SK-N-SH treated with all-trans-retinoic acid at 6 μM for 48 hours (cell line): Measurements from ENCODE around the gene CFDP1.
A peak's percentile ranks its signal among the peaks of the same experiment; 100 is the strongest.

ENCODE experiments used
- ATAC-seq: fragments of 200-7000 bp; cut with Tn5 transposase; 3 replicates; pipeline ENCODE4 v1.9.1; 2020; ENCODE audit warnings: mild to moderate bottlenecking, moderate library complexity
- ARNTL ChIP-seq: fragments of 450-650 bp; formaldehyde crosslinking; IDR thresholded peaks from 2 replicates; pipeline ENCODE4 v1.5.0; 2020; ENCODE audit warnings: low read depth, mild to moderate bottlenecking, moderate library complexity, borderline replicate concordance
- BACH2 ChIP-seq: fragments of 250-450 bp; sonication (Bioruptor Pico); IDR thresholded peaks from 2 replicates; pipeline ENCODE4 v1.9.0; 2021; ENCODE audit warnings: mild to moderate bottlenecking, borderline replicate concordance
- CSDC2 ChIP-seq: fragments of 250-450 bp; sonication (Bioruptor Pico); IDR thresholded peaks from 2 replicates; pipeline ENCODE4 v1.5.0; 2020; ENCODE audit warnings: mild to moderate bottlenecking, moderate library complexity
- GLIS3 ChIP-seq: fragments of 250-450 bp; sonication (Bioruptor Pico); IDR thresholded peaks from 2 replicates; pipeline ENCODE4 v1.5.0; 2020; ENCODE audit warnings: mild to moderate bottlenecking, moderate library complexity
- ISL1 ChIP-seq: fragments of 250-450 bp; sonication (Bioruptor Pico); IDR thresholded peaks from 2 replicates; pipeline ENCODE4 v2.1.2; 2022; ENCODE audit warnings: mild to moderate bottlenecking, moderate library complexity
- OSR1 ChIP-seq: fragments of 250-450 bp; sonication (Bioruptor Pico); IDR thresholded peaks from 2 replicates; pipeline ENCODE4 v1.8.0; 2022; ENCODE audit warnings: moderate library complexity, mild to moderate bottlenecking, inconsistent platforms
- RARB ChIP-seq: fragments of 250-450 bp; sonication (Bioruptor Pico); IDR thresholded peaks from 2 replicates; pipeline ENCODE4 v1.8.0; 2021; ENCODE audit warnings: mild to moderate bottlenecking, moderate library complexity
- SNAI2 ChIP-seq: fragments of 250-450 bp; sonication (Bioruptor Pico); IDR thresholded peaks from 2 replicates; pipeline ENCODE4 v1.5.0; 2020; ENCODE audit warnings: mild to moderate bottlenecking, moderate library complexity
- TCF4 ChIP-seq: fragments of 250-450 bp; sonication (Bioruptor Pico); IDR thresholded peaks from 2 replicates; pipeline ENCODE4 v1.8.0; 2021; ENCODE audit warnings: mild to moderate bottlenecking, moderate library complexity, borderline replicate concordance
- ZC3H10 ChIP-seq: fragments of 250-450 bp; sonication (Bioruptor Pico); IDR thresholded peaks from 2 replicates; pipeline ENCODE4 v1.5.1; 2021; ENCODE audit warnings: mild to moderate bottlenecking, moderate library complexity
- ZFP3 ChIP-seq: fragments of 250-450 bp; sonication (Bioruptor Pico); IDR thresholded peaks from 2 replicates; pipeline ENCODE4 v1.5.0; 2020; ENCODE audit warnings: mild to moderate bottlenecking, moderate library complexity
- ZFP30 ChIP-seq: fragments of 450-650 bp; formaldehyde crosslinking; IDR thresholded peaks from 2 replicates; pipeline ENCODE4 v1.5.0; 2022; ENCODE audit warnings: mild to moderate bottlenecking, moderate library complexity
- ZNF565 ChIP-seq: fragments of 450-650 bp; formaldehyde crosslinking; conservative IDR thresholded peaks from 2 replicates; pipeline ENCODE4 v1.5.0; 2020; ENCODE audit warnings: low read depth, mild to moderate bottlenecking, moderate library complexity
- ZNF70 ChIP-seq: fragments of 450-650 bp; formaldehyde crosslinking; IDR thresholded peaks from 2 replicates; pipeline ENCODE4 v1.5.0; 2020; ENCODE audit warnings: mild to moderate bottlenecking, moderate library complexity
- ZNF8 ChIP-seq: fragments of 450-650 bp; formaldehyde crosslinking; IDR thresholded peaks from 2 replicates; pipeline ENCODE4 v1.5.0; 2020; ENCODE audit warnings: mild to moderate bottlenecking, moderate library complexity
- TF ChIP-seq, protein P1 (sequence below): fragments of 250-450 bp; sonication (Bioruptor Pico); IDR thresholded peaks from 2 replicates; pipeline ENCODE4 v1.5.1; 2020; ENCODE audit warnings: low read depth, mild to moderate bottlenecking, moderate library complexity
- TF ChIP-seq, protein P2 (sequence below): fragments of 250-450 bp; sonication (Bioruptor Pico); IDR thresholded peaks from 2 replicates; pipeline ENCODE4 v1.8.0; 2021; ENCODE audit warnings: low read depth, mild to moderate bottlenecking, moderate library complexity, borderline replicate concordance
- TF ChIP-seq, protein P3 (sequence below): fragments of 250-450 bp; sonication (Bioruptor Pico); IDR thresholded peaks from 2 replicates; pipeline ENCODE4 v1.5.0; 2020; ENCODE audit warnings: mild to moderate bottlenecking, moderate library complexity
- TF ChIP-seq, protein P4 (sequence below): fragments of 250-450 bp; sonication (Bioruptor Pico); IDR thresholded peaks from 2 replicates; pipeline ENCODE4 v1.8.0; 2020; ENCODE audit warnings: mild to moderate bottlenecking, moderate library complexity, borderline replicate concordance

The CFDP1 gene

DNA sequence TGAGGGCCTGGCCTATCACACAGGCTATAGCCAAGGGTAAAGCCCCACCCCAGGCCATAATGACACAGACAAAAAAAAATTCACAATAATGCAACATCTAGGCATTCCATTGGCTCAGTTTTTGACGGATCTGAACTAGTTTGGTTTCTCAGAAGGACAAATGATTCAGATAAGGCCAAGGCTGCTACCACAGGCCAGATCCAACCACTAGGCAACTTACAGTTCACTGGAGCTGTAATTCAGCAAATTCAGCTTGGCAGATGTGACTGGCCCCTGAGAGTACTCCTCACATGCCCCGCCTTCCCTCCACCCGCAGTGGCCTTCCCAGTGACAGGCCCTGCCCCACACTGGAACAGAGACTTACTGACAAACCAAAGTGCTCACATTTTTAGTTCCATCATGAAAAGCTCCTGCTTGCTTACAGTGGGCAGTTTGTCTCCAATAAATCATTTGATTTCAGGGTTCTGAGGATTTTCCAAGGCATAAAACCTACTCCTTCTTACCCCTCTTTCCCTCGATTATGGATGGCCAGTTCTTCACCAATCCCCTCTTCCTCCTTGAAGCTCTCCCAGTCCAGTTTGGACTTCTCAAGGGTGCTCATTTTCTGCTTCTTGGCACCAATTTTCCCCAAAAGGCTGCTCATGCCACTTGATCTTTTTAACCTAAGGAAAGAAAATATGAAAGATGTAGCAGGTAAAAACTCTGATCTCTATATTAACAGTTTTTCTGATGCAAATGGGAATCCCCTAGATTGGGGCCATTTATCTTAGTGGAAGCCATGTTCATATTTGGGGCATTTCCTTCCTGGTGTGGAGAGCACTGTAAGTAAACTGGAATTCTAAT lies 128.6 kb downstream of the CFDP1 start:
- TF ChIP-seq, protein P1, sequence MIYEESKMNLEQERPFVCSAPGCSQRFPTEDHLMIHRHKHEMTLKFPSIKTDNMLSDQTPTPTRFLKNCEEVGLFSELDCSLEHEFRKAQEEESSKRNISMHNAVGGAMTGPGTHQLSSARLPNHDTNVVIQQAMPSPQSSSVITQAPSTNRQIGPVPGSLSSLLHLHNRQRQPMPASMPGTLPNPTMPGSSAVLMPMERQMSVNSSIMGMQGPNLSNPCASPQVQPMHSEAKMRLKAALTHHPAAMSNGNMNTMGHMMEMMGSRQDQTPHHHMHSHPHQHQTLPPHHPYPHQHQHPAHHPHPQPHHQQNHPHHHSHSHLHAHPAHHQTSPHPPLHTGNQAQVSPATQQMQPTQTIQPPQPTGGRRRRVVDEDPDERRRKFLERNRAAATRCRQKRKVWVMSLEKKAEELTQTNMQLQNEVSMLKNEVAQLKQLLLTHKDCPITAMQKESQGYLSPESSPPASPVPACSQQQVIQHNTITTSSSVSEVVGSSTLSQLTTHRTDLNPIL (CRISPR knock-in tag), result no peak
- TF ChIP-seq ZNF70 (CRISPR knock-in tag) (no peak), BACH2 (CRISPR knock-in tag) (no peak)
- TF ChIP-seq, protein P2, sequence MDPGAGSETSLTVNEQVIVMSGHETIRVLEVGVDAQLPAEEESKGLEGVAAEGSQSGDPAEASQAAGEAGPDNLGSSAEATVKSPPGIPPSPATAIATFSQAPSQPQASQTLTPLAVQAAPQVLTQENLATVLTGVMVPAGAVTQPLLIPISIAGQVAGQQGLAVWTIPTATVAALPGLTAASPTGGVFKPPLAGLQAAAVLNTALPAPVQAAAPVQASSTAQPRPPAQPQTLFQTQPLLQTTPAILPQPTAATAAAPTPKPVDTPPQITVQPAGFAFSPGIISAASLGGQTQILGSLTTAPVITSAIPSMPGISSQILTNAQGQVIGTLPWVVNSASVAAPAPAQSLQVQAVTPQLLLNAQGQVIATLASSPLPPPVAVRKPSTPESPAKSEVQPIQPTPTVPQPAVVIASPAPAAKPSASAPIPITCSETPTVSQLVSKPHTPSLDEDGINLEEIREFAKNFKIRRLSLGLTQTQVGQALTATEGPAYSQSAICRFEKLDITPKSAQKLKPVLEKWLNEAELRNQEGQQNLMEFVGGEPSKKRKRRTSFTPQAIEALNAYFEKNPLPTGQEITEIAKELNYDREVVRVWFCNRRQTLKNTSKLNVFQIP (CRISPR knock-in tag), result no peak
- ATAC-seq, result peak; percentile 47

DNA sequence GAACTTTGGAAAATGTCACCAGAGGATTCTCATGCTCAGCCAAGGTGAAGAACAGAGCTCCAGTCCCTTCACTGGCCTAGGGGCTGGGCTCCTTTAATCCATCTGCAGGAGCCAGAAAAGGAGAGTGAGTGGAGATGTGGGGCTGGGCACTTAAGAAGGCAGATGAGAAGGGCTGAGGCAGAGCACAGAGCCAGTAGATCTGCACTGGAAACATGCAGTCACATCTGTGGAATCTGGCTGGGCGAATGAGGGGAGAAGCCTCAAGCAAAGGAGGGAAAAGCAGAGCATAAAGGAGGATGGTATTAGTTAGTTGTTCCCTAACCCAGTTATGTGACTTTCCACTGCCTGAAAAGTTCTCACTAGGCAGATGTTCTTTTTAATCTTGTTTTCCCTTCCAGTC lies 131.5 kb downstream of the CFDP1 start:
- ATAC-seq, result no peak
- TF ChIP-seq ZFP3 (CRISPR knock-in tag) (no peak), CSDC2 (CRISPR knock-in tag) (no peak), SNAI2 (CRISPR knock-in tag) (no peak), RARB (CRISPR knock-in tag) (no peak), ZFP30 (CRISPR knock-in tag) (no peak), OSR1 (CRISPR knock-in tag) (no peak), TCF4 (CRISPR knock-in tag) (no peak), ZNF565 (CRISPR knock-in tag) (no peak), ISL1 (CRISPR knock-in tag) (no peak), ARNTL (no peak), ZNF8 (CRISPR knock-in tag) (no peak), ZC3H10 (no peak), GLIS3 (no peak), BACH2 (CRISPR knock-in tag) (no peak)
- TF ChIP-seq, protein P3, sequence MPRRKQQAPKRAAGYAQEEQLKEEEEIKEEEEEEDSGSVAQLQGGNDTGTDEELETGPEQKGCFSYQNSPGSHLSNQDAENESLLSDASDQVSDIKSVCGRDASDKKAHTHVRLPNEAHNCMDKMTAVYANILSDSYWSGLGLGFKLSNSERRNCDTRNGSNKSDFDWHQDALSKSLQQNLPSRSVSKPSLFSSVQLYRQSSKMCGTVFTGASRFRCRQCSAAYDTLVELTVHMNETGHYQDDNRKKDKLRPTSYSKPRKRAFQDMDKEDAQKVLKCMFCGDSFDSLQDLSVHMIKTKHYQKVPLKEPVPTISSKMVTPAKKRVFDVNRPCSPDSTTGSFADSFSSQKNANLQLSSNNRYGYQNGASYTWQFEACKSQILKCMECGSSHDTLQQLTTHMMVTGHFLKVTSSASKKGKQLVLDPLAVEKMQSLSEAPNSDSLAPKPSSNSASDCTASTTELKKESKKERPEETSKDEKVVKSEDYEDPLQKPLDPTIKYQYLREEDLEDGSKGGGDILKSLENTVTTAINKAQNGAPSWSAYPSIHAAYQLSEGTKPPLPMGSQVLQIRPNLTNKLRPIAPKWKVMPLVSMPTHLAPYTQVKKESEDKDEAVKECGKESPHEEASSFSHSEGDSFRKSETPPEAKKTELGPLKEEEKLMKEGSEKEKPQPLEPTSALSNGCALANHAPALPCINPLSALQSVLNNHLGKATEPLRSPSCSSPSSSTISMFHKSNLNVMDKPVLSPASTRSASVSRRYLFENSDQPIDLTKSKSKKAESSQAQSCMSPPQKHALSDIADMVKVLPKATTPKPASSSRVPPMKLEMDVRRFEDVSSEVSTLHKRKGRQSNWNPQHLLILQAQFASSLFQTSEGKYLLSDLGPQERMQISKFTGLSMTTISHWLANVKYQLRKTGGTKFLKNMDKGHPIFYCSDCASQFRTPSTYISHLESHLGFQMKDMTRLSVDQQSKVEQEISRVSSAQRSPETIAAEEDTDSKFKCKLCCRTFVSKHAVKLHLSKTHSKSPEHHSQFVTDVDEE (CRISPR knock-in tag), result no peak
- TF ChIP-seq, protein P2 (CRISPR knock-in tag), result no peak
- TF ChIP-seq, protein P1 (CRISPR knock-in tag), result no peak
- TF ChIP-seq, protein P4, sequence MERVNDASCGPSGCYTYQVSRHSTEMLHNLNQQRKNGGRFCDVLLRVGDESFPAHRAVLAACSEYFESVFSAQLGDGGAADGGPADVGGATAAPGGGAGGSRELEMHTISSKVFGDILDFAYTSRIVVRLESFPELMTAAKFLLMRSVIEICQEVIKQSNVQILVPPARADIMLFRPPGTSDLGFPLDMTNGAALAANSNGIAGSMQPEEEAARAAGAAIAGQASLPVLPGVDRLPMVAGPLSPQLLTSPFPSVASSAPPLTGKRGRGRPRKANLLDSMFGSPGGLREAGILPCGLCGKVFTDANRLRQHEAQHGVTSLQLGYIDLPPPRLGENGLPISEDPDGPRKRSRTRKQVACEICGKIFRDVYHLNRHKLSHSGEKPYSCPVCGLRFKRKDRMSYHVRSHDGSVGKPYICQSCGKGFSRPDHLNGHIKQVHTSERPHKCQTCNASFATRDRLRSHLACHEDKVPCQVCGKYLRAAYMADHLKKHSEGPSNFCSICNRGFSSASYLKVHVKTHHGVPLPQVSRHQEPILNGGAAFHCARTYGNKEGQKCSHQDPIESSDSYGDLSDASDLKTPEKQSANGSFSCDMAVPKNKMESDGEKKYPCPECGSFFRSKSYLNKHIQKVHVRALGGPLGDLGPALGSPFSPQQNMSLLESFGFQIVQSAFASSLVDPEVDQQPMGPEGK (CRISPR knock-in tag), result no peak
